GM12878 (cell line): ENCODE results near the gene MDN1. TPM values are rescaled to one million over a fixed set of nuclear protein-coding genes. Genes with fewer than 3 reads are reported as not detected.

Source experiments
- ATAC-seq: fragments of 200-7000 bp; cut with Tn5 transposase; 3 replicates; pipeline ENCODE4 v1.9.1; 2020; ENCODE audit warnings: mild to moderate bottlenecking, moderate library complexity
- BruUV-seq: library from RNA; stranded (reverse); fragments of 400-500 nt; replicated peaks from 2 replicates; lab custom pipeline; 2021; lab: Mats Ljungman, UMichigan
- CTCF ChIA-PET: fragments of 300-600 bp; sonication (Branson Sonifier 250); formaldehyde crosslinking; extraction: SDS; loops from one replicate; lab custom pipeline; 2021; ENCODE audit warnings: inconsistent platforms; lab: Yijun Ruan, JAX
- POLR2A ChIA-PET: fragments of 350-600 bp; formaldehyde crosslinking; extraction: SDS; loops from one replicate; lab custom pipeline; 2021; ENCODE audit warnings: inconsistent platforms; lab: Charles Lee
- RAD21 ChIA-PET: fragments of 300-600 bp; sonication (Branson Sonifier 250); formaldehyde crosslinking; loops from one replicate; lab custom pipeline; 2023; ENCODE audit warnings: antibody characterized with exemption; ENCODE audit not compliant: unreplicated experiment; lab: Charles Lee
- SMC1A ChIA-PET: fragments of 300-600 bp; sonication (Branson Sonifier 250); formaldehyde crosslinking; loops from one replicate; lab custom pipeline; 2023; ENCODE audit not compliant: unreplicated experiment, uncharacterized antibody; lab: Charles Lee
- DNase-seq: peaks from one replicate; pipeline ENCODE4 v3.0.0-alpha.2; 2011; ENCODE audit warnings: low read depth, low spot score
- FAIRE-seq: peaks from 3 replicates; lab custom pipeline; 2011; peaks lifted over from hg19 to GRCh38; lab: Jason Lieb, UNC
- H2AFZ ChIP-seq: 2 replicates; pipeline ENCODE4 v1.6.0; 2011; ENCODE audit warnings: low read depth, low read length, control low read depth; ENCODE audit not compliant: control insufficient read depth
- H3K27ac ChIP-seq: 2 replicates; pipeline ENCODE4 v1.5.1; 2011; ENCODE audit warnings: control low read depth; ENCODE audit not compliant: control insufficient read depth, insufficient read depth
- H3K27me3 ChIP-seq, 2 experiments: replicated peaks in 1 of 2; 2 replicates each; pipeline versions ENCODE4 v1.6.0 to v1.6.1; 2011; ENCODE audit warnings: low read length in 1 of 2; ENCODE audit not compliant: control insufficient read depth in 2 of 2, insufficient read depth in 2 of 2
- H3K36me3 ChIP-seq, 2 experiments: 2 replicates each; pipeline ENCODE4 v1.5.1; 2011; ENCODE audit warnings: low read length in 1 of 2; ENCODE audit not compliant: control insufficient read depth in 2 of 2, insufficient read depth in 2 of 2
- H3K4me1 ChIP-seq: 2 replicates; pipeline ENCODE4 v1.6.1; 2011; ENCODE audit warnings: mild to moderate bottlenecking, low read length, moderate library complexity, mixed read lengths; ENCODE audit not compliant: control insufficient read depth, insufficient read depth
- H3K4me2 ChIP-seq: 2 replicates; pipeline ENCODE4 v1.6.0; 2011; ENCODE audit warnings: control low read depth; ENCODE audit not compliant: control insufficient read depth, insufficient read depth
- H3K4me3 ChIP-seq: fragments of 200-600 bp; sonication (generic); 2 replicates; pipeline ENCODE4 v1.5.1; 2016
- H3K79me2 ChIP-seq: 2 replicates; pipeline ENCODE4 v1.6.0; 2011; ENCODE audit warnings: low read length; ENCODE audit not compliant: control insufficient read depth, insufficient read depth
- H3K9ac ChIP-seq: 2 replicates; pipeline ENCODE4 v1.8.0; 2011; ENCODE audit warnings: low read length, control low read depth, mixed read lengths; ENCODE audit not compliant: control insufficient read depth, insufficient read depth
- H3K9me3 ChIP-seq: replicated peaks from 3 replicates; pipeline ENCODE4 v1.5.1; 2011; ENCODE audit warnings: mild to moderate bottlenecking, low read length; ENCODE audit not compliant: control insufficient read depth, insufficient read depth
- H4K20me1 ChIP-seq: 2 replicates; pipeline ENCODE4 v1.6.0; 2011; ENCODE audit not compliant: control insufficient read depth, insufficient read depth
- CBFB ChIP-seq: IDR thresholded peaks from 2 replicates; pipeline ENCODE4 v1.6.1; 2016; ENCODE audit warnings: antibody characterized with exemption, low read depth
- CEBPB ChIP-seq, 2 experiments: fragments of 150-350 bp in 1 of 2; IDR thresholded peaks; 2 replicates each; pipeline ENCODE4 v1.6.1; 2012 to 2014; ENCODE audit warnings: low read depth in 2 of 2, low read length in 2 of 2, borderline replicate concordance in 1 of 2, inconsistent platforms in 1 of 2
- CREM ChIP-seq: IDR thresholded peaks from 2 replicates; pipeline ENCODE4 v1.6.1; 2014; ENCODE audit warnings: antibody characterized with exemption, low read depth
- E2F8 ChIP-seq: fragments of 450-650 bp; IDR thresholded peaks from 2 replicates; pipeline ENCODE4 v1.6.1; 2018; ENCODE audit warnings: mild to moderate bottlenecking, low read depth, moderate library complexity; ENCODE audit not compliant: partially characterized antibody
- NBN ChIP-seq: fragments of 450-650 bp; IDR thresholded peaks from 2 replicates; pipeline ENCODE4 v1.6.1; 2016
- NFXL1 ChIP-seq: fragments of 450-650 bp; IDR thresholded peaks from 2 replicates; pipeline ENCODE4 v1.6.1; 2017; ENCODE audit warnings: antibody characterized with exemption, mild to moderate bottlenecking, borderline replicate concordance
- POLR2AphosphoS2 ChIP-seq: IDR thresholded peaks from 2 replicates; pipeline ENCODE4 v1.6.1; 2011; ENCODE audit warnings: low read depth, mild to moderate bottlenecking, low read length, improper control_type of control experiment, moderate library complexity
- POLR2AphosphoS5 ChIP-seq: IDR thresholded peaks from 2 replicates; pipeline ENCODE4 v1.6.1; 2011; ENCODE audit warnings: mild to moderate bottlenecking, low read length, inconsistent platforms
- SKIL ChIP-seq: fragments of 450-650 bp; IDR thresholded peaks from 2 replicates; pipeline ENCODE4 v1.6.1; 2017; ENCODE audit warnings: mild to moderate bottlenecking, low read depth, inconsistent platforms; ENCODE audit not compliant: poor library complexity, severe bottlenecking
- SUZ12 ChIP-seq: fragments of 200-600 bp; sonication (generic); IDR thresholded peaks from one replicate; pipeline ENCODE4 v1.6.1; 2018; ENCODE audit warnings: antibody characterized with exemption, mild to moderate bottlenecking; ENCODE audit not compliant: unreplicated experiment
- TCF12 ChIP-seq: IDR thresholded peaks from 2 replicates; pipeline ENCODE4 v1.6.1; 2011; ENCODE audit warnings: low read depth, mild to moderate bottlenecking, low read length
- WRNIP1 ChIP-seq: IDR thresholded peaks from 2 replicates; pipeline ENCODE4 v1.6.1; 2011; ENCODE audit warnings: low read depth, low read length, improper control_type of control experiment, borderline replicate concordance
- ZNF274 ChIP-seq: IDR thresholded peaks from one replicate; pipeline ENCODE4 v1.8.0; 2011; ENCODE audit not compliant: insufficient read length, insufficient read depth
- WGBS: methylation state at CpG from one replicate; pipeline ENCODE4 v1.1.6; 2016; ENCODE audit warnings: low lambda C conversion rate; ENCODE audit not compliant: insufficient replicate concordance, insufficient coverage; ENCODE audit errors: missing lambda C conversion rate; 5-methylcytosine and 5-hydroxymethylcytosine counted together
- in situ Hi-C: fragments of 300-500 bp; cut with MboI; formaldehyde crosslinking; loops from 9 replicates; pipeline ENCODE4 v1.14.3; 2018; ENCODE audit warnings: mixed read lengths
- intact Hi-C: fragments of 100-400 bp; cut with micrococcal nuclease; formaldehyde crosslinking; loops from one replicate; pipeline ENCODE4 v1.14.2; 2022; ENCODE audit not compliant: unreplicated experiment
- polyA plus RNA-seq, 11 experiments: library from polyadenylated mRNA; depleted of rRNA in 4 of 11; unstranded in 6 of 11; stranded (reverse) in 5 of 11; fragments of >200 nt; fragmentation: Nextera tagmentation in 4 of 11; fragmentation: Illumina TruSeq in 1 of 11; extraction: Ambion mirVana in 4 of 11; extraction: Trizol in 1 of 11; gene quantifications; 1 replicate in 1 of 11; 2 replicates in 10 of 11; pipeline versions ENCODE4 v1.2.1 to v1.2.3, GENCODE V29; 2011 to 2016; ENCODE audit warnings: inconsistent platforms in 2 of 11, missing spikeins in 2 of 11, low read depth in 1 of 11
- total RNA-seq, 4 experiments: library from RNA; depleted of rRNA in 3 of 4; stranded (reverse); fragments of >200 nt in 3 of 4; fragmentation: Illumina TruSeq in 1 of 4; extraction: Trizol in 1 of 4; gene quantifications; 2 replicates each; pipeline versions ENCODE4 v1.2.1 to v1.2.3, GENCODE V29; 2013 to 2021
- TF ChIP-seq, protein P1 (sequence below): fragments of 450-650 bp; IDR thresholded peaks from 2 replicates; pipeline ENCODE4 v1.6.1; 2018; ENCODE audit warnings: borderline replicate concordance, mild to moderate bottlenecking; ENCODE audit not compliant: partially characterized antibody
- TF ChIP-seq, protein P2 (sequence below): fragments of 450-650 bp; conservative IDR thresholded peaks from 2 replicates; pipeline ENCODE4 v1.6.1; 2017; ENCODE audit warnings: mild to moderate bottlenecking, moderate library complexity

Gene MDN1
- total and polyA plus RNA-seq, 10 of the 15 experiments (the other 5 are each of a cell fraction or from before 2014, with no cell fraction given), result 14.3 to 50.1 (median 22.1) TPM

GRCh38 chr6:89745096-89745495, 74.5 kb downstream of the MDN1 start:
- H2AFZ ChIP-seq, result no peak overlapping the region
- ChIA-PET CTCF (interaction anchor here (0.7 to 1.2 kb wide), 2 partner anchors 9 to 770 kb away, joined by 3 read pairs; no protein-coding TSS in a partner anchor), POLR2A (no interaction called here), SMC1A (no interaction called here), RAD21 (no interaction called here)
- intact Hi-C loops, result no loop called here
- no peak overlapping the region for H3K4me2 ChIP-seq
- BruUV-seq, result no TSS peak
- H3K36me3 ChIP-seq, result peaks cover 9 to 28% of the 10 kb centered on the region in 2 experiments
- no peak for DNase-seq
- H3K9me3 ChIP-seq, result no peaks in the 10 kb centered on the region
- no peaks in the 10 kb centered on the region for H4K20me1 ChIP-seq
- H3K4me3 ChIP-seq, result no peak overlapping the region
- H3K79me2 ChIP-seq, result no peaks in the 10 kb centered on the region
- no peak overlapping the region for H3K9ac ChIP-seq
- no peaks in the 10 kb centered on the region for H3K27me3 ChIP-seq
- in situ Hi-C loops, result no loop called here
- no peak for FAIRE-seq
- WGBS, result 90% methylated on average over 5 of the region's 5 CpGs
- H3K27ac ChIP-seq, result no peak overlapping the region
- no peaks in the 10 kb centered on the region for H3K4me1 ChIP-seq
- no peak for ATAC-seq
- TF ChIP-seq SKIL (no peak), CBFB (no peak), CEBPB (IDR thresholded peaks at IDR 0.05; ENCODE audit: borderline replicate concordance in 1 of 2, low read depth in 2 of 2, low read length in 2 of 2) (no peak), NFXL1 (no peak), NBN (no peak), TCF12 (no peak), POLR2AphosphoS2 (no peak), SUZ12 (no peak), POLR2AphosphoS5 (no peak), E2F8 (no peak), CREM (no peak), WRNIP1 (no peak), ZNF274 (no peak)
- TF ChIP-seq, protein P1, sequence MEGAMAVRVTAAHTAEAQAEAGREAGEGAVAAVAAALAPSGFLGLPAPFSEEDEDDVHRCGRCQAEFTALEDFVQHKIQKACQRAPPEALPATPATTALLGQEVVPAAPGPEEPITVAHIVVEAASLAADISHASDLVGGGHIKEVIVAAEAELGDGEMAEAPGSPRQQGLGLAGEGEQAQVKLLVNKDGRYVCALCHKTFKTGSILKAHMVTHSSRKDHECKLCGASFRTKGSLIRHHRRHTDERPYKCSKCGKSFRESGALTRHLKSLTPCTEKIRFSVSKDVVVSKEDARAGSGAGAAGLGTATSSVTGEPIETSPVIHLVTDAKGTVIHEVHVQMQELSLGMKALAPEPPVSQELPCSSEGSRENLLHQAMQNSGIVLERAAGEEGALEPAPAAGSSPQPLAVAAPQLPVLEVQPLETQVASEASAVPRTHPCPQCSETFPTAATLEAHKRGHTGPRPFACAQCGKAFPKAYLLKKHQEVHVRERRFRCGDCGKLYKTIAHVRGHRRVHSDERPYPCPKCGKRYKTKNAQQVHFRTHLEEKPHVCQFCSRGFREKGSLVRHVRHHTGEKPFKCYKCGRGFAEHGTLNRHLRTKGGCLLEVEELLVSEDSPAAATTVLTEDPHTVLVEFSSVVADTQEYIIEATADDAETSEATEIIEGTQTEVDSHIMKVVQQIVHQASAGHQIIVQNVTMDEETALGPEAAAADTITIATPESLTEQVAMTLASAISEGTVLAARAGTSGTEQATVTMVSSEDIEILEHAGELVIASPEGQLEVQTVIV, result no peak
- TF ChIP-seq, protein P2, sequence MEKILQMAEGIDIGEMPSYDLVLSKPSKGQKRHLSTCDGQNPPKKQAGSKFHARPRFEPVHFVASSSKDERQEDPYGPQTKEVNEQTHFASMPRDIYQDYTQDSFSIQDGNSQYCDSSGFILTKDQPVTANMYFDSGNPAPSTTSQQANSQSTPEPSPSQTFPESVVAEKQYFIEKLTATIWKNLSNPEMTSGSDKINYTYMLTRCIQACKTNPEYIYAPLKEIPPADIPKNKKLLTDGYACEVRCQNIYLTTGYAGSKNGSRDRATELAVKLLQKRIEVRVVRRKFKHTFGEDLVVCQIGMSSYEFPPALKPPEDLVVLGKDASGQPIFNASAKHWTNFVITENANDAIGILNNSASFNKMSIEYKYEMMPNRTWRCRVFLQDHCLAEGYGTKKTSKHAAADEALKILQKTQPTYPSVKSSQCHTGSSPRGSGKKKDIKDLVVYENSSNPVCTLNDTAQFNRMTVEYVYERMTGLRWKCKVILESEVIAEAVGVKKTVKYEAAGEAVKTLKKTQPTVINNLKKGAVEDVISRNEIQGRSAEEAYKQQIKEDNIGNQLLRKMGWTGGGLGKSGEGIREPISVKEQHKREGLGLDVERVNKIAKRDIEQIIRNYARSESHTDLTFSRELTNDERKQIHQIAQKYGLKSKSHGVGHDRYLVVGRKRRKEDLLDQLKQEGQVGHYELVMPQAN, result no peak
